RPMI8226 (cell line): ENCODE measurements around the gene SCLY.
"Not testable (repeated sequence)": the region's sequence is repeated elsewhere in the genome, so short reads cannot be mapped to it uniquely, and the experiment has no call there.

Experiments used
- DNase-seq: peaks from one replicate; pipeline ENCODE4 v3.0.0-alpha.2; 2015

SCLY gene

DNA sequence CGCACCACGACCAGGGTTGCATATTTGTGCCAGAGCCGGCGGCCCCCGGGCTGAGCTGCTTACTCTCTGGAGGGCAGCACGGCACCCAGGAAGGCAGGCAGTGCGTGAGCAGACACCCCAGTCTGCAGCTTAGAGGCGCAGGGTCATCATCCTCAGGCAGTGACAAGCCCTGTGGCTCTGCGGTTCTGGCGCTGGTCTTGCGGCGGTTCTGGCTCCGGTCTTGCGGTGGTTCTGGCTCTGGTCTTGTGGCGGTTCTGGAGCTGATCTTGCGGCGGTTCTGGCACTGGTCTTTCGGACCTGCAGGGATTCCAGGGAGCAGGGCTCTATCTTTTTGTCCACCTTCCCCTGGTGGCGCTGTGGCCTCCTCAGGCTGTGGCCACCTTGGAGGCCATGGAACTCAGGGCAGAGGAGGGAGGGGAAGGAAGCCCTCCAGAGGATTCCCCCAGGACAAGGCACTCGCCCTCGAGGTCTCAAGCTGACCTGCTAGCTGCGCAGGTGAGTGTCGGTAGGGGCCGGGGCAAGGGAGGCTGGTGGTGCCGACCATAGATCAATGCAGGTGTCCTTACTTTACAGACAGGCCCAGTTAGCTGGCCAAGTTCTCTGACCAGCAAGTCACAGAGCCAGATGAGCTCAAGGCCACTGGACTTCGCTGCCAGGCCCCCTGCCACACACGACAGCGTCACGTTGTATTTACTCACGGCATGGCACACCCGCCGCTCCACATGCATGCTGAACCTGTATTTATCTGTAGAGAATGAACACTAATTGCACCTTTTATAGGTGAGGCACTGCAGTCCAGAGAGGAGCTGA is 54.3 kb downstream of the SCLY start:
- no peak for DNase-seq

DNA sequence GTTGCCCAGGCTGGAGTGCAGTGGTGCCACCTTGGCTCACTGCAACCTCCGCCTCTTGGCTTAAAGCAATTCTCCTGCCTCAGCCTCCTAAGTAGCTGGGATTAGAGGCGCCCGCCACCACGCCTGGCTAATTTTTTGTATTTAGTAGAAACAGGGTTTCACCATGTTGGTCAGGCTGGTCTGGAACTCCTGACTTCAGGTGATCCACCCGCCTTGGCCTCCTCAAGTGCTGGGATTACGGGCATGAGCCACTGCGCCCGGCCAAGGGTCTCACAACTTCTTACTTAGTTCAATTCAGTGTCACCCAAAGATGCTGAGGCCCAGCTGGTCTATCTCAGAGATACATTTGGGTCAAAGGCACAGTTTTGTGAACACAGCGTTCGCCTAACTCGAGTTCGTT is 54.9 kb downstream of the SCLY start:
- not testable (repeated sequence) for DNase-seq

DNA sequence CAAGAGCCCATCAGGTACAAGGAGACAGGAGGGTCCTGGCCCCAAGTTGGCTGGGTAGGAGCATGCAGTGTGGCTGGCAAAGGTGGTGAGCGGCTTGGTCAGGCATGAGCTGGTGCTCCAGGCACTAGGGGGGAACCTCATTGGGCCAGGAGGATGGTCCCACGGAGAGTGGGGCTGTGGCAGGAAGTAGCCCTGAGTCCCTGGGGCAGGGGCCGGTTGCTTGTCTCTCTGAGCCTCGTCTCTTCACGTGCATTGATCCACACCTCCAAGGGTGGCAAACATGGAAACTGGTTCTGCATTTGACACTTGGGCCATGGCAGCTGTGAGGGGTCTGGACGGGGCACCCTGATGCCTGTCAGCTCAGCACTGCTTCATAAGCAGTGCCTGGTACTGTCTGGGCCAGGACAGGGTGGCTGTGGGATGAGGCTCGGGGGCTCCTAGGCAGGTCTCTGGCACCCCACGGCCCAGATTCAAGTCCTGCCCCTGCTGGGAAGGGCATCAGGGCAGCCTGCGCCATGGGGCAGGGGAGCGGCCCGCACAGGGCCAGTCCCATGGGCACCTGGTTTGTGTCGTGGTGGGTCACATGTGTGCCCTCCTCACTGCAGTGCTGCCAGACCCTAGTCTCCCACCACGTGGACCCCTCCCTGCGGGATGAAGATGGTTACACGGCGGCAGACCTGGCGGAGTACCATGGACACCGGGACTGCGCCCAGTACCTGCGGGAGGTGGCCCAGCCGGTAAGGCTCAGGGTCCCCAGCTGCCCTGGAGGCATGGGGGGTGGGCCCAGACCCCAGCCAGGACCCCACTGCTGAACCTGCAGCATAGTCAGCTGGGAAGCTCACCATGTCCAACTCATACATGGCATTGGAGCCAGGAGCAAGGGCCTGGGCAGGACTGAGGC is 55.7 kb downstream of the SCLY start:
- no peak for DNase-seq

- no peak for DNase-seq
Observed at GRCh38 chr2:238117199-238118154, 56.7 kb downstream of the SCLY start.

GRCh38 chr2:238119756-238120462 is 59.1 kb downstream of the SCLY start:
- DNase-seq: peak; percentile 83

GRCh38 chr2:238120463-238121298 is 59.9 kb downstream of the SCLY start:
- DNase-seq: peak; percentile 51

- DNase-seq: no peak
Observed at GRCh38 chr2:238121511-238122286, 60.9 kb downstream of the SCLY start.

GRCh38 chr2:238122287-238123217 is 61.8 kb downstream of the SCLY start:
- DNase-seq: no peak

DNA sequence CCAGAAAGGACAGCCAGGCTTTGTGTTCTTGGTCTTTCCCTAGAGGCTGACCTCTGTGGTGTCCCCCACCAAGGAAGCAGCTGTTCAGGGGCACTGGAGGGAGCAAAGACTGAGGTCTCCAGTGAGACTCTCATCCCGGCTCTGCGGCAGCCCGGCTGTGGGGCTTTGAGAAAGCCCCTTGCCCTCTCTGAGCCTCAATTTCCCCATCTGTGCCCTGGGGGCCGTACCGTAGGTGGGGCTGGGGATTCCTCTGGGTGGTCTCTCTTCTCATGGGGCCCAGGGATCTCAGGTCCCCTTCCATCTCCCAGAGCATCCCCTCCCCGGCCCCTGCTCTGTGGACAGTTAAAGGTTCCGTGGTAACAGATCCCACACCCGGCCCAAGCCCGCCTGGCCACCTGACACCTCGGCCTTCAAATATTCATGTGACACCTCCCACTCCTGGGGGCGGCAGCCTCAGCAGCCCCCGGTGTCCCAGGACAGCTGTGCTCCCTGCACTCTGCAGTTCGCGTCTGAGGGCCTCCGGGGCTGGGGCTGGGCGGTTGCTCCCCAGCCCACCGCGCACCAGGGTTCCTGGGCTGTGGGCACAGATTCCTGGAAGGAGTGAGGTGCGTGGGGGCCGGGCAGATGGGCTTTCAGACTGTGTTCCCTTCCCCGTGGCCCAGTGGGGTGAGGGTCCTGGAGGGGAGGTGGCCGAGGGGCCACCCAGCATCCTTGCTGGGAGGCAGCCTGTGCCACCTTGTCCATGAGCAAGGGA is 62.6 kb downstream of the SCLY start:
- DNase-seq: no peak

- DNase-seq: no peak
Observed at GRCh38 chr2:238123991-238124470, 63.2 kb downstream of the SCLY start.

DNA sequence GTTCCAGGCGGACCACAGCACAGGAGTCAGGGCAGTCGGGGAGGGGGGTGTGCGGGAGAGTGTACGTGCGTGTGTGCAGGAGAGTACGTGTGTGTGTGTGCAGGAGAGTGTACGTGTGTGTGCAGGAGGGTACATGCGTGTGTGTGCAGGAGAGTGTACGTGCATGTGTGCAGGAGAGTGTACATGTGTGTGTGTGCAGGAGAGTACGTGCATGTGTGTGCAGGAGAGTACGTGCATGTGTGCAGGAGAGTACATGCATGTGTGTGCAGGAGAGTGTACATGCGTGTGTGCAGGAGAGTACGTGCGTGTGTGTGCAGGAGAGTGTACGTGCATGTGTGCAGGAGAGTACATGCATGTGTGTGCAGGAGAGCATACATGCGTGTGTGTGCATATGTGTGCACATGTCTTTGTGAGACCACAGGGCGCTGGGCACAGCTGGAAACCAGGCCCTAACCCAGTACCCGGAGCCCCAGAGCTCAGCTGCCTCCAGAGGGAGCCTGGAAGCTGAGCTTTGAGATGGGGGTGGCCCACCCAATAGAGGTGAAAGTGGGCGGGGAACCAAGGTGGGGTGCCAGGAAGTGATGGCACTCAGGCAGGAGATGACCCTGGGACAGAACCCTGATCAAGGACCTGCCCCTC is 63.8 kb downstream of the SCLY start:
- DNase-seq: no peak

DNA sequence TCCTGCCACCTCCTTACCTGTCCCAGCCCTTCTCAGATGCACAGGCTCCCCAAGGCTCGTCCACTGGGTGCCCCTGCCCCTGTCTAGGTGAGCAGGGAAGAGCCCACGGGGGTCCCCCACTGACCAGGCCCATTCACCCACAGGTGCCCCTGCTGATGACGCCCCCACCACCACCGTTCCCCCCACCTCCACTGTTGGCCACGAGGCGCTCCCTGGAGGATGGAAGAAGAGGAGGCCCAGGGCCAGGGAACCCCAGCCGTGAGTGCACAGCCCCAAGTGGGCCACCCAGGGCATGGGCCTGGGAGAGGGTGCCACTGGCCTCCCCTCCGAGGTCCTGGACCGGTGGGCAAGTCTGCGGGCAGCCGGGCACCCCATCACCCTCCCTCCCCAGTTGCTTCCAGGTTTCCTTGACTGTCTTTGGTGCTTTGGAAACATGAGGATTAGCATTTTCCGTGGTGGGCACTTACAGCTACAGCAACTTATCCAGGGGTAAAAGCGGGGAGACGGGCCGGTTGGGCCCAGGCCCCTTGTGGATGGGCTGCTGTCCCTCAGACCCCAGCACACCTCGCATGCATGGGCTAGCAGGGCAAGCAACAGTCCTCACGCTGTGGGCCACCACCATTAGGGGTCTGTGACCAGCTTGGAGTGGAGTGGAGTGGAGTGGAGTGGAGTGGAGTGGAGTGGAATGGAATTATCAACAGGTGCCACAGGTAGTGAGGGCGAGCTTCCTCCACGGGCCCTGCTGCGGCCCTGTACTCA is 64.5 kb downstream of the SCLY start:
- DNase-seq: no peak

- DNase-seq: no peak
Observed at GRCh38 chr2:238126338-238126737, 65.5 kb downstream of the SCLY start.

DNA sequence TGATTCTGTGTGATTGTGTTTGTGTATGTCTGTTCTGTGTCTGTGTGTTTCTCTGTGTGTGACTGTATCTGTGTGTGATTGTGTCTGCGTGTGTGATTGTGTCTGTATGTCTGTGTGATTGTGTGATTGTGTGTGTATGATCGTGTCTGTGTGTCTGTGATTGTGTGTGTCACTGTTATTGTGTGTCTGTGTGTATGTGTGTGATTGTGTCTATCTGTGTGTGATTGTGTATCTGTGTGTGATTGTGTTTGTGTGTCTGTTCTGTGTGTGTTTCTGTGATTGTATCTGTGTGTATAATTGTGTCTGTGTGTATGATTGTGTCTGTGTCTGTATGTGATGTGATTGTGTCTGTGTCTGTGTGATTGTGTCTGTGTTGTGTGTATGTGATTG is 66.0 kb downstream of the SCLY start:
- DNase-seq: no peak

DNA sequence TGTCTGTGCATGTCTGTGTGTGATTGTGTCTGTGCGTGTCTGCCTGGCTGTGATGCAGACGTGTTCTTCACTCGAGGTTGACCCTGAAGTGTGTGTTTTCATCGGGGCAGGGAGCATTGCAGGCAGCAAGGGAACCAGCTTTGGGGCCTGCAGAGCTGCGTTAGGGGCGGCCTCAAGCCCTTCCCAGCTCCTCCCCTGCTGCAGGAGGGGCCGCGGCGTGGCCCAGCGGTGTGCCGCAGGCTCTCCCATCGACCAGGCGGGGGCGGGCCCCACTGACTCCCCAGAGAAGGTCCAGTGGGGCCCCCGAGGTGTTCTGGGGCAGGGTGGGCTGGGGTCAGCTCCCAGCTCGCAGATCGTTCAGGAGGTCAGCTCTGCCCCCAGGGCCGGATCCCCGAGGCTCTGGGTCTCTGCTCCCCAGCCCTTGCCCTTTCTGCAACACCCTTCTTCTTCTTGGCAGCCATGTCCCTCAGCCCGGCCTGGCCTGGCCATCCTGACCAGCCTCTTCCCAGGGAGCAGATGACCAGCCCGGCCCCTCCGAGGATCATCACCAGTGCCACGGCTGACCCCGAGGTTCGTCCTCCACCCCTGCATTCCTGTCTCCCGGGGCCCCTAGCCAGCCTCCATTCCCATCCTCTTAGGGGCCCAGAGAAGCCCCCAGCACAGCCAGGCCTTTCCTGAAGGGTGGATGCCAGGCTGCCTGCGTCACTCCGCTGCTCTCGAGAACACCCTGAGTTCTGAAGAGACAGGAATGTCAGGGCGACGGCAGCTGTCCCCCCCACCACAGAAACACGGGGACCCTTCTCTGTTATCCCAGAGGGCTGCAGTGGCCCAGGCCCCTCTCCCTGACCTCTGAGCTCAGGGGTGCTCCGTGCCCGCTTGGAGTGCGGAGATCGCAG is 66.6 kb downstream of the SCLY start:
- peak; percentile 53 for DNase-seq

- DNase-seq: no peak
Observed at GRCh38 chr2:238128061-238128440, 67.2 kb downstream of the SCLY start.
